HepG2 (cell line): ENCODE results near the gene PPIB. TPM values are rescaled to one million over a fixed set of nuclear protein-coding genes. Genes with fewer than 3 reads are reported as not detected.

ENCODE experiments used
- AFF4 ChIP-seq: sonication (generic); formaldehyde crosslinking; IDR thresholded peaks from 2 replicates; pipeline ENCODE4 v1.4.0; 2020; ENCODE audit warnings: missing genetic modification reagents
- DZIP1 ChIP-seq: sonication (generic); formaldehyde crosslinking; IDR thresholded peaks from 2 replicates; pipeline ENCODE4 v1.5.0; 2020; ENCODE audit warnings: mild to moderate bottlenecking, missing genetic modification reagents
- MAFF ChIP-seq: IDR thresholded peaks from 2 replicates; pipeline ENCODE4 v1.6.1; 2011; ENCODE audit warnings: low read depth, low read length, improper control_type of control experiment
- NFYC ChIP-seq: IDR thresholded peaks from 2 replicates; pipeline ENCODE4 v1.6.1; 2016; ENCODE audit warnings: missing genetic modification reagents, missing compliant biosample characterization
- NRL ChIP-seq: sonication (generic); formaldehyde crosslinking; IDR thresholded peaks from 2 replicates; pipeline ENCODE4 v1.5.0; 2020; ENCODE audit warnings: missing genetic modification reagents, mild to moderate bottlenecking, moderate library complexity, borderline replicate concordance
- THAP8 ChIP-seq: sonication (generic); formaldehyde crosslinking; IDR thresholded peaks from 2 replicates; pipeline ENCODE4 v1.5.1; 2020; ENCODE audit warnings: missing genetic modification reagents, mild to moderate bottlenecking, borderline replicate concordance
- U2AF2 ChIP-seq: fragments of 200-400 bp; formaldehyde crosslinking; IDR thresholded peaks from 2 replicates; pipeline ENCODE4 v1.6.1; 2017; ENCODE audit warnings: low read depth, mild to moderate bottlenecking, low read length
- ZNF138 ChIP-seq: sonication (generic); formaldehyde crosslinking; IDR thresholded peaks from 2 replicates; pipeline ENCODE4 v1.5.0; 2020; ENCODE audit warnings: mild to moderate bottlenecking, low read depth, missing genetic modification reagents
- ZNF142 ChIP-seq: sonication (generic); formaldehyde crosslinking; IDR thresholded peaks from 2 replicates; pipeline ENCODE4 v1.4.0; 2020; ENCODE audit warnings: missing genetic modification reagents
- ZNF678 ChIP-seq: sonication (generic); formaldehyde crosslinking; IDR thresholded peaks from 2 replicates; pipeline ENCODE4 v1.4.0; 2020; ENCODE audit warnings: mild to moderate bottlenecking, missing genetic modification reagents
- ZNF800 ChIP-seq: sonication (generic); formaldehyde crosslinking; IDR thresholded peaks from 2 replicates; pipeline ENCODE4 v1.4.0; 2020; ENCODE audit warnings: missing genetic modification reagents
- polyA plus RNA-seq, 8 experiments: library from polyadenylated mRNA; depleted of rRNA in 3 of 8; stranded (reverse) in 7 of 8; unstranded in 1 of 8; fragments of >200 nt; fragmentation: Illumina TruSeq in 4 of 8; extraction: Trizol in 4 of 8; gene quantifications; 2 replicates each; pipeline versions ENCODE4 v1.2.1 to v1.2.3, GENCODE V29; 2011 to 2016; ENCODE audit warnings: low read depth in 4 of 8, missing spikeins in 1 of 8, mixed read lengths in 1 of 8; ENCODE audit not compliant: insufficient read depth in 1 of 8
- total RNA-seq, 5 experiments: library from RNA; depleted of rRNA; stranded (reverse); fragments of >200 nt; fragmentation: Illumina TruSeq; extraction: Trizol; gene quantifications; 2 replicates each; pipeline ENCODE4 v1.2.3, GENCODE V29; 2016; ENCODE audit warnings: low read depth in 1 of 5

The PPIB gene
- total and polyA plus RNA-seq, 2 of the 13 experiments (the other 11 are each of a cell fraction or from before 2014, with no cell fraction given), result 780 to 882 TPM

GRCh38 chr15:64153480-64154367 is 9.1 kb downstream of the PPIB start (continued):
- TF ChIP-seq ZNF142, result no peak
- TF ChIP-seq AFF4 (CRISPR knock-in tag), result no peak
- no peak for TF ChIP-seq NFYC (CRISPR knock-in tag)
- no peak for TF ChIP-seq THAP8 (CRISPR knock-in tag)
- no peak for TF ChIP-seq MAFF
- TF ChIP-seq DZIP1 (CRISPR knock-in tag), result no peak
- TF ChIP-seq ZNF138, result no peak
- TF ChIP-seq U2AF2, result no peak
- TF ChIP-seq ZNF678 (CRISPR knock-in tag), result no peak
- TF ChIP-seq ZNF800 (CRISPR knock-in tag), result no peak
- TF ChIP-seq NRL (CRISPR knock-in tag), result no peak; the same call in 1 of the 2 replicates
